Stomach (tissue), 19 donors: ENCODE data around the gene MEX3B. TPM values are rescaled to one million over a fixed set of nuclear protein-coding genes. Genes with fewer than 3 reads are reported as not detected.

Source experiments
- DNase-seq, 2 donors: peaks; one replicate each; pipeline versions ENCODE4 v3.0.0 to v3.0.0-alpha.2; 2013 to 2019
- H3K27ac ChIP-seq, 5 donors: fragments of 200-600 bp in 4 of 5; sonication (generic) in 4 of 5; one replicate each; pipeline ENCODE4 v1.5.1; 2013 to 2019; ENCODE audit warnings: mild to moderate bottlenecking in 1 of 5, moderate library complexity in 1 of 5
- H3K27me3 ChIP-seq, 3 donors: fragments of 200-600 bp; sonication (generic); one replicate each; pipeline ENCODE4 v1.5.1; 2017 to 2019; ENCODE audit warnings: mixed run types in 1 of 3
- H3K36me3 ChIP-seq, 4 donors: fragments of 200-600 bp; sonication (generic); 1 replicate in 3 of 4; 2 replicates in 1 of 4; pipeline ENCODE4 v1.5.1; 2016 to 2019
- H3K4me1 ChIP-seq, 4 donors: fragments of 200-600 bp; sonication (generic); one replicate each; pipeline ENCODE4 v1.5.1; 2016 to 2019
- H3K4me3 ChIP-seq, 4 donors: fragments of 200-600 bp; sonication (generic) in 3 of 4; one replicate each; pipeline ENCODE4 v1.5.1; 2016 to 2019; ENCODE audit warnings: mild to moderate bottlenecking in 1 of 4
- H3K9me3 ChIP-seq, 4 donors: fragments of 200-600 bp; sonication (generic); one replicate each; pipeline ENCODE4 v1.5.1; 2016 to 2019
- CTCF ChIP-seq, 7 experiments: fragments of 450-650 bp in 4 of 7; fragments of 200-600 bp in 3 of 7; sonication (generic) in 3 of 7; IDR thresholded peaks; one replicate each; pipeline ENCODE4 v1.5.1; 2016 to 2019; ENCODE audit warnings: antibody characterized with exemption in 7 of 7, control low read depth in 2 of 7, mild to moderate bottlenecking in 1 of 7
- EP300 ChIP-seq: sonication (generic); formaldehyde crosslinking; IDR thresholded peaks from one replicate; pipeline ENCODE4 v1.6.1; 2017; ENCODE audit warnings: antibody characterized with exemption
- POLR2A ChIP-seq, 4 donors: fragments of 450-650 bp; IDR thresholded peaks; one replicate each; pipeline ENCODE4 v1.6.1; 2016; ENCODE audit warnings: antibody characterized with exemption in 4 of 4, control low read depth in 2 of 4, mild to moderate bottlenecking in 1 of 4, moderate library complexity in 1 of 4
- POLR2AphosphoS5 ChIP-seq, 3 donors: sonication (generic); formaldehyde crosslinking; IDR thresholded peaks; one replicate each; pipeline ENCODE4 v1.6.1; 2016; ENCODE audit warnings: antibody characterized with exemption in 3 of 3
- WGBS, 5 donors: extraction: QIAGEN DNeasy Blood & Tissue Kit in 3 of 5; methylation state at CpG; one replicate each; pipeline versions ENCODE4 v1.1.5 to v1.1.7; 2013 to 2018; 5-methylcytosine and 5-hydroxymethylcytosine counted together
- intact Hi-C: fragments of 100-400 bp; cut with DNase I; formaldehyde crosslinking; loops from one replicate; pipeline ENCODE4 v1.15.1; 2023; ENCODE audit warnings: low total_unique reads
- long read RNA-seq, 10 donors: transcript quantifications; one replicate each; lab custom pipeline, GENCODE V29; 2026
- polyA plus RNA-seq, 3 donors: library from polyadenylated mRNA; stranded (reverse); fragments of 200-250 nt; gene quantifications; one replicate each; pipeline ENCODE4 v1.2.3, GENCODE V29; 2013
- total RNA-seq, 5 donors: library from RNA; depleted of rRNA; stranded (reverse); fragments of >200 nt; gene quantifications; one replicate each; pipeline versions ENCODE4 v1.1.0 to v1.2.3, GENCODE V29; 2014 to 2016
- donor health status: healthy with polysubstance abuse.
- donor health status: Bipolar disorder and iron deficiency.
- donor health status: healthy.

Gene MEX3B
- total RNA-seq (1 to 10 TPM in 1 of 5 donors, under 1 TPM in 1, not detected in 3; 0.45 to 2.9 TPM), polyA plus RNA-seq (under 1 TPM; 0.44 to 0.63 (median 0.46) TPM)
- long read RNA-seq, donor 1, full-length matches to known transcripts: 11 of 11 reads
- long read RNA-seq, donor 1, partial matches to known transcripts: 0 of 11 reads
- long read RNA-seq, donor 1, other reads (novel, unspliced or antisense): 0 of 11 reads
- long read RNA-seq, donor 2, full-length matches to known transcripts: 11 of 11 reads
- long read RNA-seq, donor 2, partial matches to known transcripts: 0 of 11 reads
- long read RNA-seq, donor 2, other reads (novel, unspliced or antisense): 0 of 11 reads
- long read RNA-seq, donor 3, full-length matches to known transcripts: 9 of 9 reads
- long read RNA-seq, donor 3, partial matches to known transcripts: 0 of 9 reads
- long read RNA-seq, donor 3, other reads (novel, unspliced or antisense): 0 of 9 reads
- long read RNA-seq, donor 4, full-length matches to known transcripts: 1 of 1 reads
- long read RNA-seq, donor 4, partial matches to known transcripts: 0 of 1 reads
- long read RNA-seq, donor 4, other reads (novel, unspliced or antisense): 0 of 1 reads
- long read RNA-seq, donor 5, full-length matches to known transcripts: 31 of 31 reads
- long read RNA-seq, donor 5, partial matches to known transcripts: 0 of 31 reads
- long read RNA-seq, donor 5, other reads (novel, unspliced or antisense): 0 of 31 reads
- long read RNA-seq, donor 6, full-length matches to known transcripts: 23 of 23 reads
- long read RNA-seq, donor 6, partial matches to known transcripts: 0 of 23 reads
- long read RNA-seq, donor 6, other reads (novel, unspliced or antisense): 0 of 23 reads
- long read RNA-seq, donor 7, full-length matches to known transcripts: 31 of 31 reads
- long read RNA-seq, donor 7, partial matches to known transcripts: 0 of 31 reads
- long read RNA-seq, donor 7, other reads (novel, unspliced or antisense): 0 of 31 reads
- long read RNA-seq, donor 8, full-length matches to known transcripts: 10 of 10 reads
- long read RNA-seq, donor 8, partial matches to known transcripts: 0 of 10 reads
- long read RNA-seq, donor 8, other reads (novel, unspliced or antisense): 0 of 10 reads
- long read RNA-seq, donor 9, full-length matches to known transcripts: 23 of 23 reads
- long read RNA-seq, donor 9, partial matches to known transcripts: 0 of 23 reads
- long read RNA-seq, donor 9, other reads (novel, unspliced or antisense): 0 of 23 reads
- long read RNA-seq, donor 10, full-length matches to known transcripts: 4 of 4 reads
- long read RNA-seq, donor 10, partial matches to known transcripts: 0 of 4 reads
- long read RNA-seq, donor 10, other reads (novel, unspliced or antisense): 0 of 4 reads

GRCh38 chr15:82045892-82046665, at the start of gene MEX3B:
TSS of gene MEX3B (minus strand) at chr15:82046018. CDS start at chr15:82045705, 313 bp downstream.
- DNase-seq: peak; percentile 88 to 99
- Histone ChIP-seq H3K27me3 (peaks cover 0 to 46% (median 22%) of the 10 kb centered on the region in 3 donors), H3K27ac (peak within 1 kb of the TSS; percentile 88 to 94 (median 91)), H3K36me3 (peaks cover 0 to 4% (median 0%) of the 10 kb centered on the region in 4 donors), H3K4me1 (peaks cover 24 to 41% (median 37%) of the 10 kb centered on the region in 4 donors), H3K4me3 (peak within 1 kb of the TSS; percentile 84 to 90 (median 86)), H3K9me3 (no peaks in the 10 kb centered on the region)
- TF ChIP-seq POLR2A (IDR thresholded peaks at IDR 0.05) (no peak), EP300 (no peak), POLR2AphosphoS5 (IDR thresholded peaks at IDR 0.05) (peak; percentile 48 to 71 (median 51)), CTCF (IDR thresholded peaks at IDR 0.05) (no peak)
- WGBS, 5 donors: 0 to 1% (median 0%) methylated on average over 40 to 67 of the region's 68 CpGs
- intact Hi-C loops: no loop called here

- no peak overlapping the region for H3K27ac ChIP-seq
- intact Hi-C loops: no loop called here
Observed at GRCh38 chr15:82093774-82094211, 48.0 kb upstream of the MEX3B start.

GRCh38 chr15:82093325-82093724, 47.5 kb upstream of the MEX3B start:
- Histone ChIP-seq H3K27me3 (no peaks in the 10 kb centered on the region), H3K9me3 (peaks cover 0 to 9% (median 7%) of the 10 kb centered on the region in 4 donors), H3K4me1 (no peaks in the 10 kb centered on the region), H3K27ac (no peak overlapping the region), H3K4me3 (no peak overlapping the region), H3K36me3 (no peaks in the 10 kb centered on the region)
- intact Hi-C loops: no loop called here
- TF ChIP-seq CTCF (IDR thresholded peaks at IDR 0.05): no peak
- no peak for TF ChIP-seq EP300
- no peak for DNase-seq
- WGBS, 5 donors: 83 to 100% (median 87%) methylated on average over 5 of the region's 5 CpGs

More at GRCh38 chr15:82093774-82094211, 48.0 kb upstream of the MEX3B start:
- no peak for DNase-seq
- Histone ChIP-seq H3K27me3 (no peaks in the 10 kb centered on the region), H3K9me3 (peaks cover 0 to 9% (median 7%) of the 10 kb centered on the region in 4 donors), H3K4me1 (no peaks in the 10 kb centered on the region), H3K36me3 (no peaks in the 10 kb centered on the region), H3K4me3 (no peak overlapping the region)
- WGBS, 5 donors: 80 to 91% (median 86%) methylated on average over 13 of the region's 13 CpGs
- TF ChIP-seq POLR2A (IDR thresholded peaks at IDR 0.05): no peak
- no peak for TF ChIP-seq POLR2AphosphoS5 (IDR thresholded peaks at IDR 0.05)
- TF ChIP-seq EP300: no peak
- TF ChIP-seq CTCF (IDR thresholded peaks at IDR 0.05): no peak
